Astrocyte (in vitro differentiated cells and primary cell): Measurements from ENCODE around the gene MYB. TPM values are rescaled to one million over a fixed set of nuclear protein-coding genes. Genes with fewer than 3 reads are reported as not detected.

Experiments
- DNase-seq: peaks from one replicate; pipeline ENCODE4 v3.0.0-alpha.2; 2010; ENCODE audit warnings: low read depth
- FAIRE-seq: peaks from 2 replicates; lab custom pipeline; 2011; peaks lifted over from hg19 to GRCh38; lab: Jason Lieb, UNC
- H2AFZ ChIP-seq: 2 replicates; pipeline ENCODE4 v1.6.0; 2012; ENCODE audit warnings: low read depth, low read length, inconsistent platforms
- H3K27ac ChIP-seq: 2 replicates; pipeline ENCODE4 v1.5.1; 2011; ENCODE audit warnings: low read depth, low read length, inconsistent platforms
- H3K27me3 ChIP-seq: 2 replicates; pipeline ENCODE4 v1.6.0; 2011; ENCODE audit warnings: low read length, inconsistent platforms; ENCODE audit not compliant: insufficient read depth
- H3K36me3 ChIP-seq: 2 replicates; pipeline ENCODE4 v1.5.1; 2011; ENCODE audit warnings: low read length, inconsistent platforms; ENCODE audit not compliant: insufficient read depth
- H3K4me1 ChIP-seq: 2 replicates; pipeline ENCODE4 v1.5.1; 2011; ENCODE audit warnings: low read length, inconsistent platforms; ENCODE audit not compliant: insufficient read depth
- H3K4me2 ChIP-seq: 2 replicates; pipeline ENCODE4 v1.6.0; 2012; ENCODE audit warnings: low read length, inconsistent platforms
- H3K4me3 ChIP-seq: 2 replicates; pipeline ENCODE4 v1.5.1; 2011; ENCODE audit warnings: low read depth, mild to moderate bottlenecking, low read length, inconsistent platforms; ENCODE audit not compliant: insufficient read depth
- H3K79me2 ChIP-seq: 2 replicates; pipeline ENCODE4 v1.6.0; 2012; ENCODE audit warnings: mild to moderate bottlenecking, low read length, inconsistent platforms; ENCODE audit not compliant: insufficient read depth
- H3K9ac ChIP-seq: 2 replicates; pipeline ENCODE4 v1.6.0; 2012; ENCODE audit warnings: mild to moderate bottlenecking, low read length, inconsistent platforms
- H3K9me3 ChIP-seq: 2 replicates; pipeline ENCODE4 v1.5.1; 2012; ENCODE audit warnings: low read depth, mild to moderate bottlenecking, low read length, inconsistent platforms; ENCODE audit not compliant: insufficient read depth
- H4K20me1 ChIP-seq: 2 replicates; pipeline ENCODE4 v1.6.0; 2012; ENCODE audit warnings: low read length, inconsistent platforms; ENCODE audit not compliant: insufficient read depth
- H3K27ac Mint-ChIP-seq: one replicate; pipeline ENCODE4 v1.8.0; 2021; ENCODE audit warnings: mild to moderate bottlenecking, mixed read lengths; ENCODE audit not compliant: unreplicated experiment
- H3K27me3 Mint-ChIP-seq: one replicate; pipeline ENCODE4 v1.8.0; 2021; ENCODE audit warnings: low read depth, mixed read lengths; ENCODE audit not compliant: unreplicated experiment
- H3K36me3 Mint-ChIP-seq: one replicate; pipeline ENCODE4 v1.8.0; 2021; ENCODE audit warnings: low read depth, mixed read lengths; ENCODE audit not compliant: unreplicated experiment
- H3K4me1 Mint-ChIP-seq: one replicate; pipeline ENCODE4 v1.8.0; 2021; ENCODE audit warnings: low read depth, mixed read lengths; ENCODE audit not compliant: unreplicated experiment
- H3K4me3 Mint-ChIP-seq: one replicate; pipeline ENCODE4 v1.8.0; 2021; ENCODE audit warnings: mild to moderate bottlenecking, moderate library complexity, mixed read lengths; ENCODE audit not compliant: unreplicated experiment
- H3K9me3 Mint-ChIP-seq: one replicate; pipeline ENCODE4 v1.8.0; 2021; ENCODE audit warnings: mild to moderate bottlenecking, mixed read lengths; ENCODE audit not compliant: unreplicated experiment
- CTCF ChIP-seq: IDR thresholded peaks from 2 replicates; pipeline ENCODE4 v1.5.1; 2011; ENCODE audit warnings: low read depth, mild to moderate bottlenecking, inconsistent platforms, low read length, moderate library complexity; ENCODE audit not compliant: insufficient read depth
- EZH2 ChIP-seq: IDR thresholded peaks from 2 replicates; pipeline ENCODE4 v1.6.1; 2012; ENCODE audit warnings: mild to moderate bottlenecking, low read length, inconsistent platforms; ENCODE audit not compliant: insufficient read depth
- total RNA-seq: library from RNA; stranded (reverse); gene quantifications from 2 replicates; pipeline ENCODE4 v1.2.1, GENCODE V29; 2021

MYB gene
- total RNA-seq, 1 donor from 2014 or later: not detected

- Histone ChIP-seq H3K4me1 (no peaks in the 10 kb centered on the region), H3K9me3 (no peaks in the 10 kb centered on the region), H3K9ac (no peak overlapping the region), H3K4me2 (no peak overlapping the region), H3K36me3 (no peaks in the 10 kb centered on the region), H3K79me2 (no peaks in the 10 kb centered on the region), H4K20me1 (no peaks in the 10 kb centered on the region), H3K27ac (no peak overlapping the region), H3K4me3 (no peak overlapping the region), H3K27me3 (no peaks in the 10 kb centered on the region), H2AFZ (no peak overlapping the region)
- Mint-ChIP-seq H3K27me3 (no peaks in the 10 kb centered on the region), H3K9me3 (no peaks in the 10 kb centered on the region), H3K36me3 (no peaks in the 10 kb centered on the region), H3K27ac (no peak overlapping the region), H3K4me1 (no peaks in the 10 kb centered on the region), H3K4me3 (no peak overlapping the region)
- no peak for DNase-seq
- FAIRE-seq: no peak
- TF ChIP-seq CTCF (no peak), EZH2 (no peak)
Measured at GRCh38 chr6:135195522-135195921, 14.4 kb downstream of the MYB start.

- Histone ChIP-seq H3K79me2 (no peaks in the 10 kb centered on the region), H3K4me1 (no peaks in the 10 kb centered on the region), H3K9me3 (no peaks in the 10 kb centered on the region), H3K27ac (no peak overlapping the region), H3K27me3 (no peaks in the 10 kb centered on the region), H3K4me2 (no peak overlapping the region), H2AFZ (no peak overlapping the region), H3K9ac (no peak overlapping the region), H3K36me3 (no peaks in the 10 kb centered on the region), H4K20me1 (no peaks in the 10 kb centered on the region), H3K4me3 (no peak overlapping the region)
- Mint-ChIP-seq H3K4me3 (no peak overlapping the region), H3K27me3 (no peaks in the 10 kb centered on the region), H3K27ac (no peak overlapping the region), H3K9me3 (no peaks in the 10 kb centered on the region), H3K36me3 (no peaks in the 10 kb centered on the region), H3K4me1 (no peaks in the 10 kb centered on the region)
- FAIRE-seq (no peak), DNase-seq (no peak)
- TF ChIP-seq CTCF (no peak), EZH2 (no peak)
Measured at GRCh38 chr6:135196739-135197510, 15.8 kb downstream of the MYB start.

GRCh38 chr6:135202836-135203235 lies 21.7 kb downstream of the MYB start:
- Mint-ChIP-seq H3K27me3 (no peaks in the 10 kb centered on the region), H3K4me1 (no peaks in the 10 kb centered on the region), H3K9me3 (no peaks in the 10 kb centered on the region), H3K36me3 (no peaks in the 10 kb centered on the region), H3K27ac (no peak overlapping the region), H3K4me3 (no peak overlapping the region)
- Histone ChIP-seq H2AFZ (no peak overlapping the region), H3K9me3 (no peaks in the 10 kb centered on the region), H4K20me1 (no peaks in the 10 kb centered on the region), H3K4me1 (no peaks in the 10 kb centered on the region), H3K27me3 (no peaks in the 10 kb centered on the region), H3K9ac (no peak overlapping the region), H3K27ac (no peak overlapping the region), H3K79me2 (no peaks in the 10 kb centered on the region), H3K4me2 (no peak overlapping the region), H3K4me3 (no peak overlapping the region), H3K36me3 (no peaks in the 10 kb centered on the region)
- FAIRE-seq (no peak), DNase-seq (no peak)
- no peak for TF ChIP-seq CTCF
